ENCODE results near the gene CREB3L1.

CREB3L1 gene

GRCh38 chr11:46356924-46357482 lies 79.5 kb downstream of the CREB3L1 start:
- Histone ChIP-seq H3K9ac (no peak overlapping the region), H3K4me2 (ENCODE audit: low read length) (no peak overlapping the region), H3K4me1 (peaks cover 18% of the 10 kb centered on the region), H3K4me3 (ENCODE audit: low read depth, low read length) (no peak overlapping the region), H2AFZ (no peak overlapping the region), H3K79me2 (peaks cover 13% of the 10 kb centered on the region), H3K27ac (peak overlapping the region; percentile 74), H3K27me3 (ENCODE audit: control insufficient read depth, insufficient read depth, low read length) (no peaks in the 10 kb centered on the region), H3K9me3 (ENCODE audit: control insufficient read depth, low read length) (no peaks in the 10 kb centered on the region), H3K36me3 (ENCODE audit: control insufficient read depth, insufficient read depth, low read length) (no peaks in the 10 kb centered on the region)
- no peak for TF ChIP-seq CTCF (IDR thresholded peaks at IDR 0.05)

- H3K9me3 ChIP-seq (ENCODE audit: control insufficient read depth, low read length) = no peaks in the 10 kb centered on the region
- peak overlapping the region; percentile 62 for H2AFZ ChIP-seq
- H3K4me3 ChIP-seq (ENCODE audit: low read depth, low read length) = peak overlapping the region; percentile 11
- peaks cover 15% of the 10 kb centered on the region for H3K79me2 ChIP-seq
- H3K9ac ChIP-seq = no peak overlapping the region
- no peak for TF ChIP-seq CTCF (IDR thresholded peaks at IDR 0.05)
- peak overlapping the region; percentile 31 for H3K4me2 ChIP-seq (ENCODE audit: low read length)
- peaks cover 22% of the 10 kb centered on the region for H3K4me1 ChIP-seq
- H3K36me3 ChIP-seq (ENCODE audit: control insufficient read depth, insufficient read depth, low read length) = no peaks in the 10 kb centered on the region
- H3K27ac ChIP-seq = peak overlapping the region; percentile 74
- no peaks in the 10 kb centered on the region for H3K27me3 ChIP-seq (ENCODE audit: control insufficient read depth, insufficient read depth, low read length)
These were observed 80.0 kb downstream of the CREB3L1 start for GRCh38 chr11:46357483-46357936.

GRCh38 chr11:46359953-46360352 lies 82.5 kb downstream of the CREB3L1 start:
- Histone ChIP-seq H3K9me3 (ENCODE audit: control insufficient read depth, low read length) (no peaks in the 10 kb centered on the region), H3K79me2 (peaks cover 20% of the 10 kb centered on the region), H3K4me2 (ENCODE audit: low read length) (no peak overlapping the region), H3K4me1 (peaks cover 35% of the 10 kb centered on the region), H2AFZ (no peak overlapping the region), H3K27me3 (ENCODE audit: control insufficient read depth, insufficient read depth, low read length) (no peaks in the 10 kb centered on the region), H3K36me3 (ENCODE audit: control insufficient read depth, insufficient read depth, low read length) (no peaks in the 10 kb centered on the region), H3K9ac (no peak overlapping the region), H3K27ac (no peak overlapping the region), H3K4me3 (ENCODE audit: low read depth, low read length) (no peak overlapping the region)
- no peak for TF ChIP-seq CTCF (IDR thresholded peaks at IDR 0.05)

- H3K27me3 ChIP-seq (ENCODE audit: control insufficient read depth, insufficient read depth, low read length) = no peaks in the 10 kb centered on the region
- H3K4me1 ChIP-seq = peaks cover 35% of the 10 kb centered on the region
- peaks cover 20% of the 10 kb centered on the region for H3K79me2 ChIP-seq
- TF ChIP-seq CTCF (IDR thresholded peaks at IDR 0.05) = no peak
- no peaks in the 10 kb centered on the region for H3K36me3 ChIP-seq (ENCODE audit: control insufficient read depth, insufficient read depth, low read length)
- peak overlapping the region; percentile 97 for H3K27ac ChIP-seq
- peak overlapping the region; percentile 29 for H3K4me3 ChIP-seq (ENCODE audit: low read depth, low read length)
- peak overlapping the region; percentile 74 for H3K4me2 ChIP-seq (ENCODE audit: low read length)
- H2AFZ ChIP-seq = peak overlapping the region; percentile 73
- no peak overlapping the region for H3K9ac ChIP-seq
- no peaks in the 10 kb centered on the region for H3K9me3 ChIP-seq (ENCODE audit: control insufficient read depth, low read length)
These were observed 83.4 kb downstream of the CREB3L1 start for GRCh38 chr11:46360878-46361277.
